HK-2 (cell line): Measurements from ENCODE around the gene CATSPERD.
"Not testable (repeated sequence)": the region's sequence is repeated elsewhere in the genome, so short reads cannot be mapped to it uniquely, and the experiment has no call there.

Experiments
- DNase-seq: peaks from one replicate; pipeline ENCODE4 v3.0.0-alpha.2; 2018; ENCODE audit not compliant: unreplicated experiment

Gene CATSPERD

DNA sequence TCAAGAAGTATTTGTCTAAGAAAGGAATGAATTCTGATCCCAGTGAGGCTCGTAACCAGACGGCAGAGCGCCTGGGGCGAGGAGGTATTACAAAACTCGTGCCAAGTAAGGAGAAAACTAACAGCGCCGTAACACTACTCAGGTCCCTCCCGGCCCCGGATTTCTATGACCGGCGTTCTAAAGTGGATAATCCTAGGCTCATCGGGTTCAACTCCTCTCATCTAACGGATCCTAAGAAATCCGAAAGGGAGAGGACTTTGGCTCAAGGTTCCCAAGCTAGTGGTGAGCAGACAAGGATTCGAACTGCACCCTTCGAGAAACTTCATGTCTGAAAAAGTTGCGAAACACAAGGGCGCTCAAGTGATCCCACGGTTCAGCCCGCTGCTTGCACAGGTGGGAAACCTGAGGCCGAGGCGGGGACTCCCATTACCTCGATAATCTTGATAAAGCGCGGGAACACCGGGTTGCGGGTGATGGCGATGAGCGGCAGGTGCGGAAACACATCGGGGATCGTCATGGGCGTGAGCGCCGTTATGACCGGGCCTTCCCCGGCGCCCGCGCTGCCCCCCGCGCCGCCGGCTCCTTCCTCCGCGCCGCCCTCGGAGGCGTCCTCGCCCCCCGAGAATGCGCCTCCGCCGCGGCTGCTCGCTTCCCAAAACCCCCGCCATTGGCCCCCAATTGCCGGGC, 1.0 kb upstream of the CATSPERD start:
- DNase-seq: no peak

DNA sequence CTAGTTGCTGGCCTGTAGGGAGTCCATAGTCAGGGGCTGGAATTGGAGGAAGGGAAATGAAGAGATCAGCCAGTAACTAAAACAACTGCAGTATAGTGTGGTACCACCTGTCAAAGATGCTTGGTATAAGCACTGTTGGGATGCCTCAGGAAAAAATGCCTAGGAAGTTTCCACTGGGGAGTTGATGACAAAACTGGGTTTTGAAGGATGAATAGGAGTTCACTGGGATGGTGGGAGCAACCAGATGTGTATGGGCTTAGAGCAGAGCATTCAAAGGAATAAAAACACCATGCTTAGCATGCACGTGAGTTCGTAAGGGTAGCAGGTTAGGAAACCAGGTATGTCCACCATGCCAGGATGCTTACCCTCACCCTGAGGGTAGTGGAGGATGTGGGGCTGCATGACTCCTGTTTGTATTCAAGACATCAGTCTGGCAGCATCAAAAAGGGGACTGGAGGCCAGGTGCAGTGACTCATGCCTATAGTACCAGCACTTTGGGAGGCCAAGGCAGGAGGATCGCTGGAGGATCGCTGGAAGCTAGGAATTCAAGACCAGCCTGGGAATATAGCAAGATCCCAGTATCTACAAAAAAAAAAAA, 7.1 kb downstream of the CATSPERD start:
- DNase-seq: no peak

DNA sequence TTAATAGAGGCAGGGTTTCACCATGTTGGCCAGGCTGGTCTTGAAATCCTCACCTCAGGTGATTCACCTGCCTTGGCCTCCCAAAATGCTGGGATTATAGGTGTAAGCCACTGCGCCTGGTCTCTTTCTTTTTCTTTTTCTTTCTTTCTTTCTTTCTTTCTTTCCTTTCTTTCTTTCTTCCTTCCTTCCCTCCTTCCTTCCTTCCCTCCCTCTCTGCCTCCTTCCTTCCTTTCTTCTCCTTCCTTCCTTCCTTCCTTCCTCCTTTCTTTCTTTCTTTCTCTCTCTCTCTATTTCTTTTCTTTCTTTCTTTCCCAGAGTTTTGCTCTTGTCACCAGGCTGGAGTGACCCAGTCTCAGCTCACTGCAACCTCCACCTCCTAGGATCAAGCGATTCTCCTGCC, 12.7 kb downstream of the CATSPERD start:
- not testable (repeated sequence) for DNase-seq

DNA sequence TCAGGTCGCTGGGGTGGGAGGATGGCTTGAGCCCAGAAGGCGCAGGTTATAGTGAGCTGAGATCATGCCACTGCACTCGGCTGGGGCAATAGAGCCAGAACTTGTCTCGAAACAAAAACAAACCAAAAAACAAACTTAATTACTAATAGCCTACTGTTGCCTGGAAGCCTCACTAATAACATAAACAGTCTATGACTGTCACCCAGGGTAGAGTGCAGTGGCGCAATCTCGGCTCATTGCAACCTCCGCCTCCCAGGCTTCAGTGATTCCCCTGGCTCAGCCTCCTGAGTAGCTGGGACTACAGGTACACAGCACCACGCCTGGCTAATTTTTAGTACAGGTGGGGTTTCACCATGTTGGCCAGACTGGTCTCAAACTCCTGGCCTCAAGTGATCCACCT, 18.0 kb downstream of the CATSPERD start:
- no peak for DNase-seq

DNA sequence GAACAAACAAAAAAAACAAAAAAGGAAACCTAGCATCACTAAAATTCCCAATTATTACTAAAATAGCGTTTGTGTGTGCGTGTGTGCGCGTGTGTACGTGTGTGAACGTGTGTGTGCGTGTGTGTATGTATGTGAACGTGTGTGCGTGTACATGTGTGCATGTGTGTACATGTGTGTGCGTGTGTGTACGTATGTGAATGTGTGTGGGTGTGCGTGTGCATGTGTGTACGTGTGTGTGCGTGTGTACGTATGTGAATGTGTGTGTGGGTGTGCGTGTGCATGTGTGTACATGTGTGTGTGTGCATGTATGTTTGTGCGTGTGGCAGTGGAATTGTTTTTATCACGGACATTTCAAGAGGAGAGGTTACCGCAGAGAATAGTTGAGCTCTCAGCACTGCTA, 21.6 kb downstream of the CATSPERD start:
- no peak for DNase-seq

DNA sequence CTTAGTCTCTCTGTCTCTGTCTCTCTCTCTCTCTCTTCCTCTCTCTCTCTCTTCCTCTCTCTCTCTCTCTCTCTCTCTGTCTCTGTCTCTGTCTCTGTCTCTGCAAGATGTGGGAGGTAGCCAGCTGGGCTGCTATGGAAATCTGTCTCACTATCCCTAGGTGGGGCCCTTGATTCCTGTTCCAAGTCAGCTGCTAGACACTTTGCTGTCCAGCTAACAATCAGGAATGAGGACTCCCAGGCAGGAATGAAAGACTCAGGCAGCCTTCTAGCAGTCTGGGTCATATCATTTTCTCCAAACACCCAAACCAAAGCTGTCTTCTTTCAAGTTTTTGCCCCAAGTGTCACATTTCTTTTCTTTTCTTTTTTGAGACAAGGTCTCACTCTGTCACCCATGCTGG, 23.2 kb downstream of the CATSPERD start:
- DNase-seq: no peak

DNA sequence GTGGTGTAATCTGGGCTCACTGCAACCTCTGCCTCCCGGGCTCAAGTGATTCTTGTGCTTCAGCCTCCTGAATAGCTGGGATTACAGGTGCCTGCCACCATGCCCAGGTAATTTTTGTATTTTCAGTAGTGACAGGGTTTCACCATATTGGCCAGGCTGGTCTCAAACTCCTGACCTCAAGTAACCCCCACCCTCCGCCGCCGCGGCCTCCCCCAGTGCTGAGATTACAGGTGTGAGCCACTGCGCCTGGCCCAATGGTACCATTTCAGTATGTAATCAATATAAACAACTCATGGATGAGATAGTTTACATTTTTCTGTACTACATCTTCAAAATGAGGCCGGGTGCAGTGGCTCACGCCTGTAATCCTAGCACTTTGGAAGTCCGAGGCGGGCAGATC, 24.6 kb downstream of the CATSPERD start:
- DNase-seq: not testable (repeated sequence)

DNA sequence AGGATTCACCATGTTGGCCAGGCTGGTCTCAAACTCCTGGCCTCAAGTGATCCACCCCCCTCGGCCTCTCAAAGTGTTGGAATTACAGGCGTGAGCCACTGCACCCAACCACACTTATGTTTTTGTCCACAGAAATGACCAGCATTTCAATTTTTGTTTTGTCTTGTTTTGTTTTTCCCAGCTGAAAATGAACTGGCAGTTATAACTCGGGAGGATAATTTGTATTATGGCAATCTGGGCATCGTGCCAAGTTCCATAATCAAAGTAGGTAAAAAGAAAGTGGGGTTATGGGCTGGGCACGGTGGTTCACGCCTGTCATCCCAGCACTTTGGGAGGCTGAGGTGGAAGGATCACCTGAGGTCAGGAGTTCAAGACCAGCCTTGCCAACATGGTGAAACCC, 28.5 kb downstream of the CATSPERD start:
- not testable (repeated sequence) for DNase-seq

DNA sequence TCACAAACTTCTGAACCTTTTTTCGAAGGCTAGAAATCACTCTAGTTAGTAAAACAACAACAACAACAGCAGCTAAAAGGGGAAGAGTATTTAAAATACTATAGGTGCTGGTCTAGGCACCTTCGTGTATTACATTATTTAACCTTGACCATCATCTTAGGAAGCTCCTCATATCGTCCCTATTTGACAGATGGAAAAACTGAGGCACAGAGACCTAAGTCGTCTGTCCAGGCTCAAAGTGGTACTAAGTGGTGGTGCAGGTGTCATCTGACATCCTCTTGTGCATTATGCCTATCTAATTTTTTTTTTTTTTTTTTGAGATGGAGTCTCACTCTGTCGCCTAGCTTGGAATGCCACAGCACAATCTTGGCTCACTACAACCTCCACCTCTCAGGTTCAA, 29.1 kb downstream of the CATSPERD start:
- no peak for DNase-seq

DNA sequence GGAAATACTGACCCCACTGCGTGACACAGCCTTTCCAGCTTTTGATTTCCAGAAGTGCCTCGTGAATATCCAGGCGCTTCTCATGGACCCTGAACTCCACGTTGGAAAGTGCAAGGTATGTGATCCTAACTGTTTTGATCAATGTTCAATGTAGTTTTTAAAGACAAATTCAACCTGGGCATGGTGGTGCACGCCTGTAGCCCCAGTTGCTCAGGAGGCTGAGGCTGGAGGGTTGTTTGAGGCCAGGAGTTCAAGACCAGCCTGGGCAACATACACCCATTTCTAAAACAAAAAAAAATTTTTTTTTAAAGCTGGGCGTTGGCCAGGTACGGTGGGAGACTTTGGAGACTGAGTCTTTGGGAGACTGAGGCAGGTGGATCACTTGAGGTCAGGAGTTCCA, 31.3 kb downstream of the CATSPERD start:
- DNase-seq: no peak

DNA sequence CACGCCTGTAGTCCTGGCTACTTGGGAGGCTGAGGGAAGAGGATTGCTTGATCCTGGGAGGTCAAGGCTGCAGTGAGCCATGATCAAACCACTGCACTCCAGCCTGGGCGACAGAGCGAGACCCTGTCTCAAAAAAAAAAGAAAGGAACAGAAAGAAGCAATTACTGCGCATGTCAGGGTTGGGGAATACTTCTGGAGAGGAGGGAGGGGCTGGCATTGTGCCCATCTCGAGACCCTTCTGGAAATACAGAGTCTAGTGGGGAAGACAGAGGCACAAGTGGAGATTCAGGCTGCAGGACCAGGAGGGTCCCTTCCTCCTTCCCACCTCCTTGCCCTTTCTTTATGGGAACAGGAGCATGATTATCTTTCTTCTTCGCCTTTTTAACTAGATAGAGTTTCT, 33.3 kb downstream of the CATSPERD start:
- no peak for DNase-seq

DNA sequence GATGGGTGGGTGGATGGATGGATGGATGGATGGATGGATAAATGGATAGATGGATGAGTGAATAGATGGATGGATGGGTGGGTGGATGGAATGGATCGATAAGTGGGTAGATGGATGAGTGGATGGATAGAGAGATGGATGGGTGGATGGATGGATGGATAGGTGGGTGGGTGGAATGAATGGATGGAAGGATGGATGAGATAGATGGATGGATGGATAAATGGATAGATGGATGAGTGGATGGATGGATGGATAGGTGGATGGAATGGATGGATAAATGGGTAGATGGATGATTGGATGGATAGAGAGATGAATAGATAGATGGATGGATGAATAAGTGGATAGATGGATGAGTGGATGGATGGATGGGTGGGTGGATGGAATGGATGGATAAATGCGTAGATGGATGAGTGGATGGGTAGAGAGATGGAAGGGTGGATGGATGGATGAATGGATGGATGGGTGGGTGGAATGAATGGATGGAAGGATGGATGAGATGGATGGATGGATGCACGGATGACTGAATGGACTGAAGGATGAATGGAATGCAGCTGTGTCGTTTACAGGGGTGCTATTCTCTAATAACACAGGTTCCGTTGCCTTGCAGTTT, 42.3 kb downstream of the CATSPERD start:
- DNase-seq: no peak

DNA sequence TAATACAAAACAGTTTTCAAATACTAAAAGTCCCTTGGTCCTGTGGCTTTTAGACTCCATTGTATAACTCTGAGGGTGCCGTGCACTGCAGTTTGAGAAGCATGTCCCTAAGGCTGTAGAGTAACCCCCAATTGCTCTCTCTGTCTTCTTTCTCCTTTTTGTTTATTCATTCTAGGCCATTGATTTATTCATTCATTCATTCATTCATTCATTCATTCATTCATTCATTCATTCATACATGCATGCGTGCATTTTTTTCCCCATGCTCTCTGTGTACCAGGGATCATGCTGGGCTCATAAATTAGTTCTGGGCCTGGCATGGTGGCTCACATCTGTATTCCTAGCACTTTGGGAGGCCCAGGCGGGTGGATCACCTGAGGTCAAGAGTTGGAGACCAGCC, 44.8 kb downstream of the CATSPERD start:
- no peak for DNase-seq

DNA sequence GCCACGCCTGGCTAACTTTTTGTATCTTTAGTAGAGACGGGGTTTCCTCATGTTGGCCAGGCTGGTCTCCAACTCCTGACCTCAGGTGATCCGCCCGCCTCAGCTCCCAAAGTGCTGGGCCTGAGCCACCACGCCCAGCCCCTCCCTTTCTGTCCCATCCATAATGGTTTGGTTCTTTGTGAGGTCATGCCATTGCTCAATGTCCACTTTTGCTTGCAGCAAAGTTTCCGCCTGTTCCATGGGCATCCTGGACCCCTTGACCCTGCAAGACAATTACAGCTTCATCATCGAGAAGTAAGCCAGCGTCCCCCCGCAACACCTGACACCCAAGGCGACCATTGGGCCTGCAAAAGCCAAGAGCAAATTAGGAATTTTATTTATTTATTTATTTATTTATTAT, 47.5 kb downstream of the CATSPERD start:
- DNase-seq: no peak

DNA sequence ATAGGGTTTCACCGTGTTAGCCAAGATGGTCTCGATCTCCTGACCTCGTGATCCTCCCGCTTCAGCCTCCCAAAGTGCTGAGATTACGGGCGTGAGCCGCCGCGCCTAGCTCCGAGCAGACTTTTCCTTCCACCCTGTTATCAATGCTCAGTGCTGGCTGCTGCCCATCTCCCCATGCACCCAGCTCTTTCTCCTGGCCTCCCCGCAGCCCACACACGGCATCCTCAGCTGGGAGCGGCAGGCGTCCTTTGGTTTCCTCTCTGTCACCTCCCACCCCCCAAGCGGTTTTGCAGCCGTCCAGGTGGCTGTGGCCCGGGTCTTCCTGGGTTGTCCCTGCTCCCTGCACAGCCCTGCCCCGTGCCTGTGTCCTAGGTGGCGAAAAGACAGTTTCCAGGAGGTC, 52.0 kb downstream of the CATSPERD start:
- no peak for DNase-seq

DNA sequence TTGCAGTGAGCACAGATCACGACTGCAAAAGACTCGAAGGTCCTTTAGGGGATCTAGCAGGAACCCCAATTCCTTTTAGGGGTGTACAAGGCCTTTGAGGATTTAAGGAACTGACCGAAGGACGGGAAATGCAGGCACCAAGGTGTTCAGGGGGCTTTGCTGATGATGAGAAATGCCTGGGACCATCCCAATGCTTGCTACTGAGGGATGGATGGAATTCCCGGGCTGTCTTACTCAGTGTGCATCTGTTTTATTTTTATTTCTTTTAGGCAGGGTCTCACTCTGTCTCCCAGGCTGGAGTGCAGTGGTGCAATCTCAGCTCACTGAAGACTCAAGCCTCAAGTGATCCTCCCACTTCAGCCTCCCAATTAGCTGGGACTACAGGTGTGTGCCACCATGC, 52.8 kb downstream of the CATSPERD start:
- no peak for DNase-seq

DNA sequence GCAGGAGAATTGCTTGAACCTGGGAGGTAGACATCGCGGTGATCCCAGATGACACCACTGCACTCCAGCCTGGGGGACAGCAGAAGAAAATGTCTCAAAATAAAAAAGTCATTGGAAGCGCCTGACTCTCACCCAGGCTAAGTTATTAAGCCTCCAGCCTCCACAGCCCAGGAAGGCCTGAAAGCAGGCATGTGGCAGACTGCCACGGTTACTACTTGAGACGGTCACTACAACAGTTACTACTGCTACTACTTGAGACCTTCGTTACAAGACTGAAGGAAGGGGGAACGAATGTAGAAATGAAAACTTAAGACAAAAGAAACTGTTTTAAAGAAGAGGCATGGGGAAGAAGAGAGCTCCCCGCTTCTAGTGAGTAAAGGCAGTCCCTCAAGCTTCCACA, 54.5 kb downstream of the CATSPERD start:
- no peak for DNase-seq

DNA sequence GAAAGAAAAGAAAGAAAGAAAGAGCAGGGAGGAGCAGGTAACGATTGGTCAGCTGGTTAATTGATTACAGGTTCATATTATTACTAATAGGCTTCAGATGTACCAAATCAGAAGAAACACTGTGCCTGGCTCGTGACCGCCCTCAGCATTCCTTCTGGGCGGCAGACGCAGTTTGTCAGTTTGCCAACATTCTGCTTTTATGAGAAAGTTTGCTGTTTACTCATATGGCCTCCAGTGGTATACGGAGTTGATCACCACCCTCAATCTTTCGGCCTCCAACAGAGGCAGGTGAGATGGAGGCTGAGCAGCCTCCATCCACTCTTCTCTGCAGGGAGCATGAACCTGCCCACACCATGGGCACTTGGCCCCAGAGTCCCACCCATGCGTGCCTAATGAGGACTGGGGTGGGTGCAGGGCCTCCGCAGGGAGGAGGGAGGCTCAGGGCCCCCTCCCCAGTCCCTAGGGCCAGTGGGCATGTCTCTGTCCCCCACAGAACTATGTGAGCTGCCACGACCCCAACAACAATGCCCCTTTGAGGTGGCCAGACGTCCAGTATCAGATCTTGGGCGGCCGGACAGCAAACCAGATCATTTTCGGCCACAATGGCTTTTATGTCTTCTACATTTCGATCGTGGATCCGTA, 55.4 kb downstream of the CATSPERD start:
- no peak for DNase-seq

DNA sequence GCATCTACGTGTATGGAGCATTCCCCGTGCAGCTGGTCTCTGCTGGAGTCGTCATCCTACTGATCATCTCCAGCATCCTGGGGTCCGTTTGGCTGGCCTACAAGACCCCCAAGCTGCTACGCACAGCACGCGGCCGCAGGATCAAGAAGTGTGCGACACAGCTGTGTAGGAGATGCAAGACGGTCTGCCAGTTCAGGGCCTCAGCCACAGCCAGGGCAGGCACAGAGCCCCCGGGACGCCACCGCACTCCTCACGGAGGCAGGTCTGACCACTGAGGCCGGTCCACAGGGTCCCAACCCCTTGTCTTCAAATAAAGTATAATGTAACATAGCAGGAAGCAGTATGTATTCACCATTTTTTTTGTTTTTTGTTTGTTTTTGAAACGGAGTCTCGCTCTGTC, 58.0 kb downstream of the CATSPERD start:
- DNase-seq: no peak

DNA sequence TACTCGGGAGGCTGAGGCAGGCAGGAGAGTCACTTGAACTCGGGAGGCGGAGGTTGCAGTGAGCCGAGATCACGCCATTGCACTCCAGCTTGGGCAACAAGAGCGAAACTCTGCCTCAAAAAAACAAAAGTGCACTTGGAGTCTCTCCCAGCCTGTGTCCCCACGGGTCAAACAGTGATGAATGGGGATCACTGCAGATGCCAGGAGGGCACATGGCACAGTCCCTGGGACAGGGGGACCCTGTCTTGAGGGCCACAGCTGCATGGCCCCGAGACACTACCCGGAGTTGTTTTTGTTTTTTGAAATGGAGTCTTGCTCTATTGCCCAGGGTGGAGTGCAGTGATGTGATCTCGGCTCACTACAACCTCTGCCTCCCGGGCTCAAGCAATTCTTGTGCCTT, 60.5 kb downstream of the CATSPERD start:
- DNase-seq: not testable (repeated sequence)

DNA sequence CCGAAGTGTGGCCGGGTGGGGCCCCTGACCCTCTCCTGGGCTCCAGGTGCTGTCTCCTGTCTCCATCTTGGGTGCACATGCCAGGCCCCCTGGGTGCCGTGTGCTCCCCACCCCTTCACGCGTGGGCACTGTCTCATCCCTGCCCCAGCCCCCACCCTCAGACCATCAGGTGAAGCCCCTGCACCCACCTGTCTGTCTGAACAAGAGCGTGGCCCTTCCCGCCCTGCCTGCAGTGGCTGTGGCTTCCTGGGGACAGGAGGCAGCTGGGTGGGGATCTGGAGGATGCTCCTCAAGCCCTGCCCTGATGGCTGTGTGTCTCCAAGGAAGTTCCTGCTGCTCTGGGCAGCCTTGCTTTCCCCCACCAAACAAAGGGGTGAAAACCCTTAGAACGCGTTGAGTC, 61.9 kb downstream of the CATSPERD start:
- no peak for DNase-seq

DNA sequence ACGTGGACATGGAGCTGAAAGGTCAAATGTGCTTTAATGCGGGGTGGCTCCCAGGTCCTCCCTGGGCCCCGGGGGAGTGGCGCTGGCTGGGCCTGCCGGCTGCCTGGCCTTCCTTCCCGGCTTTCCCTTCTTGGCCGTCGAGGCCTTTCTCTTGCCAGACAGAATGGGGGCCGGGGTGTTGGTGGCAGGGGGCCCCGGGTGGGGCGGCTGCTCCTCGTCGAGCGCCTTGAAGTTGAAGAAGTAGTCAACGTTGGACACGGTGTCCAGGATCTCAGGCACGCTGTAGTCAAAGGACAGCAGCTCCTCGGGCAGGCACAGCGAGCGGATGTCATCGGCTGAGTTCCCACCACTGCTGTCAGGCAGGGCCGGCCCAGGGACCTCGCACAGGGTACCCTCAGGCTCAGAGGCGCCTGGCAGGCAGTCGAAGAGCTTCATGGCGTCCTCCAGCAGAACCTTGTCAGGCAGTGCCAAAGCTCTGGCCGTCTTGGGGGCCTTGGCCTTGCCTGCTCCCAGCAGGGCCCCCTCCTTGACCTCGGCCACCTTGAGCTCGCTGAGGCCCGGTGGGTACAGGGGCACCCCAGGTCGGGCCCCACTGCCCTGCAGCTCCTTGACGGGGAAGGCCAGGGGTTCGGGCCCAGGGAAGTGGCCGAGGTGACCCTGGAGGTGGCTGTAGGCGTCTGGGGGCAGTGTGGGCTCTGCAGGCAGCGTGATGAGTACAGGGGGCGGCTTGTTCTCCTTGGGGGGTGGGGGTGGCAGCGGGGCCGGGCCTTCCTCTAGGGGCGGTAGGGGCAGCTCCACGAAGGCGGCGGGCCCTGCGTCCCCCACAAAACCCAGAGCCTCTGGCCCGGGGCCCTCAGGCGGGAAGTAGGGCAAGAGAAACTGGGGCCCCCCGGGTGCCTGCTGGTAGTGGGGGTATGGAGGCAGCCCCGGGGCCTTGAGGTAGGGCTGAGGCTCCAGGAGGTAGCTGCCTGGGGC, 62.8 kb downstream of the CATSPERD start:
- no peak for DNase-seq
